Measurements from ENCODE around the gene PRKD1.

GRCh38 chr14:29842228-29842627 is 85.4 kb downstream of the PRKD1 start:
- TF ChIP-seq CTCF (IDR thresholded peaks at IDR 0.05; ENCODE audit: borderline replicate concordance, extremely low read depth, low read length, poor library complexity, severe bottlenecking): no peak
- TF ChIP-seq EZH2 (IDR thresholded peaks at IDR 0.05; ENCODE audit: borderline replicate concordance, low read depth, low read length, severe bottlenecking): no peak

Measured in DND-41 (cell line).